ENCODE data around the gene CNTNAP2.

Gene CNTNAP2

DNA sequence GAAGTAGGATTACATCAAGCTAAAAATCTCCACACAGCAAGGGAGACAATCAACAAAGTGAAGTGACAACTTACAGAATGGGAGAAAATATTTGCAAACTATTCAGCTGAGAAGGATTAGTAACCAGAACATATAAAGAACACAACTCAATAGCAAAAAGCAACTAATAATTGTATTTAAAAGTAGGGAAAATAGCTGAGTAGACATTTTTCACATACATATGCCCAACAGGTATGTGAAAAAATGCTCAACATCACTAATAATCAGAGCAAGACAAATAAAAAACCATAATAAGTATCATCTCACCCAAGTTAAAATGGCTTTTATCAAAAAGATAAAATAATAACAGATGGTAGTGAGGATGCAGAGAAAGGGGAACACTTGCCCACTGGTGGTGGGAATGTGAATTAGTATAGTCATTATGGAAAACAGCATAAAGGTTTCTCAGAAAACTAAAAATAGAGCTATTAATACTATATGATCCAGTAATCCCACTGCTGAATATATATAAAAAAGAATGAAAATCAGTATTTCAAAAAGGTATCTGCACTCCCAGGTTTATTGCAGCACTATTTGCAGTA is 1689.5 kb downstream of the CNTNAP2 start:
- no peak for FAIRE-seq

DNA sequence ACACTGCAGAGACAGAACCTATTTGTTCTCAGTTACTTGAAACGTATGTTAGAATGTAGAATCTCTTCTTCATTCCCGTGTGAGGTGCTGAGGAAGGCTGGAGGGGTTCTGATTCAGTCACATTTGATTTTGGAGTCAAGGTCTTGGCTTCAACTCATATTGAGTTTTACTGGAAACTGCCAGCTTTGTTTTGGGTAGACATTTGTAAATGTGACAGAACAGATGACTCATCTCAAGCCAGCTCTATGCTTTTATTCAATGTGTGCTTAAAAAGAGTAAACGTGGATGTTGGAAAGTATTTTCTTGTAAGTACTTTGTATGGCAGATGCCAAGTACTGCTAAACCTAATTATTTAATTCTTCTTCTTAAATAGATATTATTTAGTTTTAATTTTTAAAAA is 1693.2 kb downstream of the CNTNAP2 start:
- FAIRE-seq = no peak

DNA sequence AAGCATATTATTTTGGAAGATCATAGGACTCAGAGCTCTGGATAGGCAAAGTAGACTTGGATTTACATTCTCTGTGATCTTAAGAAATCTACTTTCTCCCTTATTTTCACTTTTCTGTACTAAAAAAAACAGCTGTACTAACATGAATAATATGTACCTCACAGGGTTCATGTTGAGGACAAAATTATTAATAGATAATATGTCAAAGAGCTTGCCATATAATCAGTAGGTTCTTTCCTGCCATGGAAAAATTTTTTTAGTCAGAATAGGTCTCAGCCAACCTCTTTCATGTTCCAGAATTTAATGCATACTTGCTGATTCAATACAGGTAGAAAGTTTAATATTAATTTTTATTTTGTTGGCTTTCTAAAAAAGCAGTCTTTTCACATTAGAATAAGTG is 1693.7 kb downstream of the CNTNAP2 start:
- no peak for FAIRE-seq

DNA sequence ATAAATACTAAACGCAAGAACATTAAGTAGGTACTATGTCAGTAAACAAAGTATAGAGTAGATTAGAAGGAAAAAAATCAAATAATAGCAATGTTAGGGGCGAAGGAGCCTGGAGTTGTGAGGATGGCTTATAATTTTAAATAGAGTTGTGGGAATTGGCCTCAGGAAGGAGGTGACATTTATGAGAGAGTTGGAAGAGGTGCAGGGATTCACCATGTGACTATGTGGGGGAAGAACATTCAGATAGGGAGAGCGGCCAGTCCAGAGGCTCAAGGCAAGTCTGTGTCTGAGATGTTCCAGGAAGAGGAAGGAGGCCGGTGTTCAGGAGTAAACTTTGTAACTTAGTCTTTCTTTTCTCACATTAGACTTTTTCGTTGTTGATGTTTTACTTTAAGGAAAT is 1695.3 kb downstream of the CNTNAP2 start:
- FAIRE-seq = no peak

DNA sequence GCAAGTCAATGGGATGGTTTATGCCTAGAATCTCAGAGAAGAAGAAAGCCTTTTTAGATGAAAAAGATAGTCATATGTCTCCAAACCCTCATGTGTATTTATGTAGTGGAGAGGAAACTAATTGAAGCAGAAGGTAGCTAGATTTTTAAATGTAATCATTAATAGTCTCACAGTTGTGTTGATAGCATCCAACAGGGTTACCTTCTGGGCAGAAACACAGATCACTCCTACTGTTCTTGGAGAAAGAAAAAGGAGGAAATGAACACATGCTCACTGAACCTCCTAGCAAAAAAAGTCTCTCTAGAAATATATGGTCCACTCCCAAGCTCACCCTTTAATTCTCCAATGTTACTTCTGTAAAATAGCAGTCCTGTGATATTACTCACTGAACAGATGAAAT is 1696.7 kb downstream of the CNTNAP2 start:
- FAIRE-seq = no peak

DNA sequence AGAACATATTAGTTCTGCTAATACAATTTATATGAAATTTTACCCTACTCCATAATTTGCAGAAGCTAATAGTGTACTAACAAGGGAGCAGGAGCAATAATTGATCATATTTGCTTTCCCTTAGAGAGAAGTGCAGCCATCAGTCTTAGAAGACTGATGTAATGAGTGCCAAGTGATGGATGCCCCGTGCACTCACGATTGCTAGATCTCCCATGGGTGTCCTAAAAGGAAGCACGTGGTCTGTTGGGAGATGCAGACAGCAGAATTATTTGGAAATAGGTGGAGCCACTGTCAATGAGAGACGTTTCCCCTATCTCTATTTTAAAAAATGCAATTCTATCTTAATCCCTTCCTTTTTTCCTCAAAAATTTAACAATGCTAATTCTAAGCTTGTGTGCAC is 1701.7 kb downstream of the CNTNAP2 start:
- FAIRE-seq = no peak

DNA sequence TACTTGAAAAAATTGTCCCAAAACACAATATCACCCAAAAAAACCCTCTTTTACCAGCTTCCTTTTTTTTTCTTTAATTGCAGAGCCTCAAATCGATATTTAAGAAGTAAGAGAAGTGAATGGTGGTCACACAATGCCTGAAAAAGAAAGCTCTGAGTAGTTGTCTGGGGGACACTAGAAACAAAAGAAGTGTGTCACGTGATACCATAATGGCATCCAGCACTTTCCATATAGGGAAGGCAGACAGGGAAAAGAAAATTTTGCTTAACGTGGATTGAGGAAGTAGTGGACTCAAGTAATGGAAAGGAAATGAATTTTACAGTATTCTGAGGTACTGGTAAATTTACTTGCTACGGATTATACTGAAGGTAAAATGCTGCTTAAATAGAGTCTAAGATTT is 1708.1 kb downstream of the CNTNAP2 start:
- FAIRE-seq = no peak

DNA sequence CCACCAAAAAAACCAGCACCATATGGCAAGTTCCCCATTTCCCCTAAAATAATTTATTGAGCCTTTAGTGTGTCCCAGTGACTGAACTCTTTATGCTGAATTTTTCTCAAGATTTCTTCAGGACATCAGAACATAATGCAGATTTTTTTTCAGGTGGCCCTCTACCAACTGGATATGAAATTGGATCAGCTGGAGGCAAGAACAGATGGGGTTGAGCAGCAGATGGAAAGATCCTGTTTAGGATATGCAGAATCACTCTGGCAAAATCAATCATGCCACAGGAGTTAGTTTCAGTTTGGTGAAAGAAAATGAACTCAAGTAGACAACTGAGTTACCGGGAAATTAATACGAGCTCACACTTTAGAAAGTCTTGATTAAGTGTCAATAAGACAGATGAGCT is 1712.4 kb downstream of the CNTNAP2 start:
- FAIRE-seq = no peak

DNA sequence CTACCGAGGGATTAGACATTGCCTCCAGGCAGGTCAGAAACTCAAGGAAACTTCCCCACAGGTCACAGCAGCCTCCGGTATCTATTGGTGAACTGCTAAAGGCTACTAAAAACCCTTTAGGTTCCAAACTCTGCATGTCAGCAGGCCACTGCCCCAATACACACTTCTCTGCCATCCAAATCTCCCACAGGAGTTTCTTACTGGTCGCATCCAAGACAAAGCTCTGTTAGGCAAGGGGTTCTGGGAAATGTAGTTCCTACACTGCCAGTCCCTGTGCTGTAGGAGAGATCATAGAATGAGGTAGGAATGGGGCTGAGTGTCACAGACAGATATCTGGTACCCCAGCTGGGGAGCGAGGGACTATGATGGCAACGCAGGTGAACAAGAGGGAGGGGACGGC is 1717.0 kb downstream of the CNTNAP2 start:
- FAIRE-seq = no peak

DNA sequence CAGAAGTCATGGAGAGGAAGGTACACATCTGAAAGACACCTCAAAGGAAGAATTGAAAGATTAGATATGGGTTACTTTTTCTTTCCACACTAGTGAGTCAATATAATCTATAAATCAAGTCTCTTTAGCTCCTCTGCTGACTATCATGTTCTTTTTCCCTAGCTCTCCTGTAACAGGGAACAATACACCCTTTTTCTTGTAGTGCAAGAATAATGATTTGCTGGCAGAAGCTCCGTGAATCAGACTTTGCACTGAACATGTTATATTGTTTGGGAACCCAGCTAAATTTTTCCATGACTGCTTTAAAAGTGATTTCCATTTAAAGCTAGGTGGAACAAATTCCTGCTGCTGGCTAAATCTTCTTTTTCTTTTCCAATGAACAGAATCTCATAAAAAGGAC is 1717.4 kb downstream of the CNTNAP2 start:
- no peak for FAIRE-seq

DNA sequence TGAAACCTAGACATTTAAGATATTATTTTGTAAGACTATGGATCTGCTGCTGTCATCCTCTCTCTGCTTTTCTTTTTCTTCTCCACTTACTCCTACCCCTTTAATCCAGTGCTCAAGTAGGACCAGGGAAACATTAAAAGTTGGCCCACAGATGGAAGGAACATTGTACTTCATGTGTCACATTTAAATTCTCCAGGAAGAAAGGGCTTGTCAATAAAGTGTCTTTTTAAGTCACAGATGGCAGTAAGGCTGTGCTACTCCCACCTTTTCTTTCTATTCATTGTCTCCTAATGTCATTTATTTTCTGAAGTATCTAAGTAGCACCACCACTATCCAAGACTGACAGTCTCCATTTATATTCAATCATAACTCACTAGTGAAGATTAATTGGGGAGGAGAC is 1736.2 kb downstream of the CNTNAP2 start:
- no peak for FAIRE-seq

DNA sequence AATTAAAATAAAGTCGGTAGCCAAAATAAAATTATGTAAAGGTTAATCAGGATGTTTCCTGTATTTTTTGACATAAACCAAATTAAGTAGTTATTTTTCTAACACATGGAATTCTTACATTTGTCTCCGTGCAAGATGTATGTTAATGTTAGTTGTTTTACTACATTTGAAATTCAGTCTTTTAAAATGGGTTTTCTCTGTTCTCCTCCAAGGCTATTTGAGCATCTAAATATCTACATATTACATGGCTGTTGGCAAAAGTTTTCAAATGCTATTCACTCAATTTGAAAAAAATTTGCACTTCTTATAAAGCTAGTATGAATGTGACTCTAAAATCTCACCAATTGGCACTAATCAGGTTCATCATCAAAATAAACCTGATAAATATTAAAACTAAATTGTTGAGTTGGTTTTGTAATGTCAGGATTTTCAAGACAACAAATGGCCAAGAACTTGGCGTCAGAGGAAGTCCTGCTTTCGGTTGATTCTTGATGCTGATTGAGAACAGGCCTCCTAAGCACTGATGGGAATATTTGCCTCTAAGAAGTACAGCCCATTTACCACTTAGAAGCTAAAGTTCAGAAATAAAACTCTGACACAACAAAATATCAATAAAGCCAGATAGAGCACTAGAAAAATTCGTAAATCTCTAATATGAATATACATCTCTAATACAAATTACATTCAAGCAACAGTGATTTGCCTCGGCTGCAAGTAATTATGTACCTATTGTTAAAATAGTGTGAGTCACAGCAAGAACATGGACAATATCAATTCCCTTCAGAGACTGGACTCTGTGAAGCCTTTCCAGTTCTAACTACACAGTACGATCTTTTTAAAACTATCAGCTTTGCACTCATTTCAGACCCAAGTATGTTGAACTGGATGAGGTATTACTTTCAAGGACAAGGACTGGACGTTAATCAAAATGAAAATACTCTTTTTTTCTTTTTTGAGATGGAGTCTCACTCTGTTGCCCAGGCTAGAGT is 1740.8 kb downstream of the CNTNAP2 start:
- FAIRE-seq = peak; percentile 69

DNA sequence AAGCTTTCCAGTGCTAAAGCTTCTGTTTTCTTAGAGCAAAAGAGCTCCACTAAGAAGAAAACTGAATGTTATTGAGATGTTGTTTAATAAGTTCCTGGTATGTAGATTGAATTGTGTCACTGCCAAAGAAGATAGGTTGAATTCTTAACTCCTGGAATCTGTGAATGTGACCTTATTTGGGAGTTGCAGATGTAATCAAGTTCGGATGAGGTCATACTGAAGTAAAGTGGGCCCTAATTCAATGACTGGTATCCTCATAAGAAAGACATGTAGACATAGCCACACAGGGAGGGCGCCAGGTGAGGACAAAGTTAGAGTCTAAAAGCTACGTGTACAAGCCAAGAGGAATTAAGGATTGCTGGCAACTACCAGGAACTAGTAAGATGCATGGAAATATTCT is 1741.8 kb downstream of the CNTNAP2 start:
- FAIRE-seq = no peak

DNA sequence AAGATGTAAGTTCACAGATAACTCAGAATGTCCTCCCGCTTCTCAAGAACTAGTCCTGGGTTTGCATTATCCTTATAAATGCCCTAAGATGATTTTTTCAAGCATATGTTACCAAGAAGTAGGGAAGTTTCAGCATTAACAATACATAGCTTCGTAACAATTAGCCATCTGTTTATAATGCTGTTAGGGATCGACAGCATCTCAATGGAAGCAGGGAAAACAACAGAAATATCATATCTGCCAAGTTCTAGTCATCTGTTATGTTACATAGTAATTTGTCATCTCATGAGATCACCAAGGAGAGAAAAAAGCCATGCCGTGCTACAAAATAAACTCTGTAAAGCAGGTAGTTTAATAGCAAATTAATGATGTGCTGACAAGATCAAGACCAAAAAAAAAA is 1742.4 kb downstream of the CNTNAP2 start:
- no peak for FAIRE-seq

DNA sequence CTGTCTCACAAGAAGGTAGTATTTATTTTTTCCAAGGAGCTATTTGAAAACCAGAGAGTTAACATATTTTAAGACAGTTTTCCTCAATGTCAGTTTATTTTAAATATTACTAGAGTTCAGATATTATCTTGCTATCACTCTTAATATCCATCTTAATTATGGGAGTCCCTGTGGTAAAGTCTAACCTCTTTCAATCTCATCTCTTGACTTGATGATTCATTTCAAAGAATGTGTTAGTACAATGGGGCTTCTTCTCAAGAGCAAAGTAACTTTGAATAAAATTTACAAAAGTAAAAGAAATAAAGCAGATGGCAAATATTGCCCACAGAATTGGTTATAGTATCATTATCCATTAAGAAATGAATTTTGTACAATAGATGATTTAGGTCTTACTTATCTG is 1742.9 kb downstream of the CNTNAP2 start:
- FAIRE-seq = no peak

DNA sequence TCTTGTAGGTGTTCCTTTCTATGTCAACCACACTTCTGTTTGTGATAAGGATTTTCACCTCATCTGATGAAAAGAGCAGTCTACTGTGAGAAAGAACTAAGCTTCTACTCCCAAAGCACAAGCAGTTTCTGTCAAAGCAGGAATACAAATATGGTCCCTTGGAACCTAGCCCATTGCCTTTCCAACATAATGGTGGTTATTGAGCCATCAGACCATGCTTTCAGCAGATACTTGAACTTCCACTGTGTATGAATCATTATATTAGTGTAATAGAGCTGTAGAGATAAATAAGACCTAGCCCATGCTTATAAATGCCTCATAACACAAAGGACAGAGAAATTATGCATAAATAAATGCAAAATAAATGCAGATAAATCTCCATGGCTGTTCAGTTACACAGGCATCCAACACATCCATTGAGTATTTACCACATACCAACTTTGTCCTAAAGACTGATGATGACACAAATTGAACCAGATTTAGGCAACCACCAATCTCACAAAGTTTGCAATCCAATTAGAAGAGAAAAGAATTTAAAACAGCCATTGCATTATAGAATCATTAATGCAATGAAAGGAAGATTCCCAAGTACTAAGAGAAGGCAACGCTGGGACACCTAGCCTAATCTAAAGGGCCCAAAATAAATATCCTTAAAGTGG is 1744.6 kb downstream of the CNTNAP2 start:
- FAIRE-seq = no peak

DNA sequence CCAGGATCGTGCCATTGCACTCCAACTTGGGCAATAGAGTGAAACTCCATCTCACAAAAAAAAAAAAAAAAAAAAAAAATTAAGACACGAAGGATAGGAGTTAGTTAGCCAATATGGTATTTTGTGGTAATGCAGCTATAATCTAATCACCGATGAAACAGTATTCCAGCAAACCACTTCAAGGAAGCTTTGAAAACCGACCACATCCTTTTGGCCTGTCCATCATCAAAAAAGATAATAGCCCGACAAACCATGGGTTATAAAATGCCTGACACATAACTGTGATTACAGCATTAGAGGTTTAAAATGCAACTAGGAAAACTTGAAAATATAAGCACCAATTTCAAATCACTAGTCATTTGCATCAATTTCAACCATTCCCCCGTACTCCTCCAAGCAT is 1745.3 kb downstream of the CNTNAP2 start:
- FAIRE-seq = no peak

DNA sequence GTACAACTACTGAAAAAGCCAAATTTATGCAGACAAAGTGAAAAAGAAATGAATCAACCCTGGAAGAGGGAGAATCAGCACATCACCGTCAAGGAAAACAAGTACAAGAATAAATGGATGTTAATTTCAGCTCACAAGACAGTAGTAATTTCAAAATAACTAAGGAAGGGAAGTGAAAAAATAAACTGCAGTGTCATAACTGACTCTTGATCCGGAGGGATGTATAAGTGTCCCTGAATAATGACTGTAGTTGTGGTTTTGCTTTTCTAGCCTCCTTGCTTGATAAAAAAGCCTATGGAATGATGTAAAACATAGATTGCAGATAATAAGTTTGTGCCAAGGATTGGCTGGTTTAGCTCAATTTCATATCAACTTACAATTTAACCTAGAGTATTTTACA is 1752.9 kb downstream of the CNTNAP2 start:
- no peak for FAIRE-seq

DNA sequence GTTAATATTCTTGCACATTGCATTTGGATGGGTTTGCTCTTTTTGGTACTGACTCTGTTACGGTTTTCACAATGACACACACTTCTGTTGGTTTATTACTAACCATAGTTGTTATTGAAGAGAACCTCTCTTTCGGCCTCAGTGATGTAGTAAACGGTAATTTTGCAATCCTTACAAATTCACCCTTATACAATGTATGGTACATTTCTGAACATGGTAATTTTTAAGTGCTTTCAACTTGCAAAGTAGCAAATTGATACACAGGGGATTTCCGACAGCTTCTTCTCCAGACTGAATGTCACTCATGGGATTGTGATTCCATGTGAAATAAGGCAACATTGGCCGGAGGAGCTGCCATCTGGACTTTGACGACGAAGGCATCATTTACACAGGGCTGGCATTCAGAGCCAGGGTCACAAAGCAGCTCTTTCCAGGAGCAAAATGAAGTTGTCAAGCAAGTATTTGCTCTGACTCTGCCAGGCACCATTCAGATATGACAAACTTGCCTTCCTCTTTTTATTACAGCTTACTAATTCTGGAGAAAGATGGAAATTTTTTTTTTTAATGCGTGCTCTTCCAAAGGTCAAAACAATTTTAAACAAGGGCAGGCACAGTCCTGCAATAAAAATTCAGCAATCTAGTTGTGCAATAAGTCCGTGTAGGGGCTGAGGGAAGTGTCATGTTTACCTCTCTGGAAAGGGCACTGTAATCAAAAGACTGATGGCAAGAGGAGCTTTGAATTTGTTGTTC is 1762.5 kb downstream of the CNTNAP2 start:
- no peak for FAIRE-seq

DNA sequence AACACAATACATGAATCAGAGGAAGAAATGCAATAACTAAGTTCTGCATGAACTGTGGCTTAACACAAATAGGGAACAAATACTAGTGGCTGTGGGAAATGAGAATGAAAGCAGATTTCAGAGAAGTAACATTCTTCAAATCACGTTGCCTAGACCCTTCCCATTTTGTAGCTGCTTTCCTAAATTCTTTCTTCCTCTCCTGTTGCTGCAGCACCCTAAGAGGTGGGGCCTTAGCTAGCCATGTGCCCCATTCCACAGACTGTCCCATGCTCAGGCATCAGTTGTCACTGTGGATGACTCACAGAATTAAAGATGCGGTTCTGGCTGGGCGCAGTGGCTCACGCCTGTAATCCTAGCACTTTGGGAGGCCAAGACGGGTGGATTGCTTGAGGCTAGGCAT is 1769.3 kb downstream of the CNTNAP2 start:
- no peak for FAIRE-seq

DNA sequence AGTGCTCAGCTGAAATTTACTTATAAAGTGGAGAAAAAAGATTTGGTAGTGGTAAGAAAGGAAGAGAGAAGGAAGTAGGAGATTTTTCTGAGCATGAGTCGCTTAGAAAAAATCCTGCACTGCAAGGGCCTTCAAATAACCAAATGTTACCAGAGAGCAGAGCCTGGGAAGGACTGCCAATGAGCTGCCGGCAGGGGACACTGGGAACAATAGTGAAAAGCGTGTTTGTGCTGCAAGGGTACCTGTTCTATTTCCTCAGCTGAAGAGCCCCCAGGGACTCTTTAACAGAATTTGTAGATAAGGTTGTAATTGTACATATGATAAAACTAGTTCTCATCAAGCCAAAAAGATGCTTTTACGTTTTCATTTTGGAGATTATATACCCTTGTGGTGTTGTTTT is 1777.7 kb downstream of the CNTNAP2 start:
- FAIRE-seq = no peak

DNA sequence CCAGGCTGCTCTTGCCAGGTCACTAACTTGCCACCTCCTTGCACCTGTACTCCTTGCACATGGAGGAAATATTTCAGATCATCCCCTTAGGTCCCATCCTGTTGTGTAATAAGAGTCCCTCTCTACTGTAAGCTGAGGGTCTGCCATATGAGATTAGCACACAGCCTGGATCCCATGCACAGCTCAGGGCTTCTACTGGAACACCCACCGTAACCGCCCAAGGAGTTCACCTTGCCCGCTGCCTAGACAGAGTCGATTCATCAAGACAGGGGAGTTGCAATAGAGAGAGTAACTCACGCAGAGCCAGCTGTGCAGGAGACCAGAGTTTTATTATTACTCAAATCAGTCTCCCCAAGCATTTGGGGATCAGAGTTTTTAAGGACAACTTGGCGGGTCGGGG is 1779.5 kb downstream of the CNTNAP2 start:
- FAIRE-seq = no peak

DNA sequence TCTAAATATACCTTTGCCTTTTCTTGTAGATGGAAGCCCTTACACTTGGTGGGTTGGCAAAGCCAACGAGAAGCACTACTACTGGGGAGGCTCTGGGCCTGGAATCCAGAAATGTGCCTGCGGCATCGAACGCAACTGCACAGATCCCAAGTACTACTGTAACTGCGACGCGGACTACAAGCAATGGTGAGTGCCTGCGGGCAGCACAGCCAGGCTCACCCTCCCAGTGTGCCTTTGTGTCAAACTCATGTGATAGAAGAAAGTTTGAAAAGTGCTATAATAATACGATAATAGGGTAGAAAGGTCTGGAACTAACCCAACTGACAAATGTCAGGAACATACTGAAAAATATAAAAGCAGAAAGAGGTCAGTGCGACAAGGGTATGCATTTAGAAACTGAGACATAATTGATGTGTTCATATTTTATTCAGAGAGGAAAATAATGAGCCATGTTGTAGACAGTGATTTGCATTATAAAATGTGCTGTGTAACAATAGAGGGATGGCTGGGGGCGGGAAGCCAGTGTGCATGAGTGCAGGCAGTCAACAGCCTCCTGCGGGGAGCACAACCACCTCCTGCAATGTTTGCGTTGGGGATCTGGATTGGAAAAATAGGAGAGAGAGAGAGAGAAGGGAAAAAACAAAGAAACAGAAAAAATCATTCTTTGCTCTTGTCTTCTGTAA is 1787.1 kb downstream of the CNTNAP2 start:
- no peak for FAIRE-seq

Data from endometrium (tissue), 2 donors.